ENCODE measurements around the gene ISOC1.

DNA sequence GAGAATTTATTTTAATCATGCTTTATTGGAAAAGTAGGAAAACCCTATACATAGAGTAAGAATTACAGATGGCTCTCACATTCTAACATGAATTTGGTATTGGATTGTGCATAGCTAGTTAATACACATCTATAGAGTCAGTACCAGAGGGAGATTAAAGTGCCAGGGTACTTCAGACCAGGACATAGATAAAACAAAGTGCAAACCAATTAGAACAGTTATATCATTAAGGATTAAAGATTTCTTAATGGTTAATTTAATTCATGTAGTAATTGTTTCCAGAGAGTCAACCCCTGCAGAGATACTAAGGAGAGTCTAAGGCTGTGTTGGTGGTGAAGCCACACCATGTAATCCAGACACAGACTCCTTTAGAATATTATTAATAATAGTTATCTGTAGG is 8.8 kb downstream of the ISOC1 start:
- TF ChIP-seq, protein P1, sequence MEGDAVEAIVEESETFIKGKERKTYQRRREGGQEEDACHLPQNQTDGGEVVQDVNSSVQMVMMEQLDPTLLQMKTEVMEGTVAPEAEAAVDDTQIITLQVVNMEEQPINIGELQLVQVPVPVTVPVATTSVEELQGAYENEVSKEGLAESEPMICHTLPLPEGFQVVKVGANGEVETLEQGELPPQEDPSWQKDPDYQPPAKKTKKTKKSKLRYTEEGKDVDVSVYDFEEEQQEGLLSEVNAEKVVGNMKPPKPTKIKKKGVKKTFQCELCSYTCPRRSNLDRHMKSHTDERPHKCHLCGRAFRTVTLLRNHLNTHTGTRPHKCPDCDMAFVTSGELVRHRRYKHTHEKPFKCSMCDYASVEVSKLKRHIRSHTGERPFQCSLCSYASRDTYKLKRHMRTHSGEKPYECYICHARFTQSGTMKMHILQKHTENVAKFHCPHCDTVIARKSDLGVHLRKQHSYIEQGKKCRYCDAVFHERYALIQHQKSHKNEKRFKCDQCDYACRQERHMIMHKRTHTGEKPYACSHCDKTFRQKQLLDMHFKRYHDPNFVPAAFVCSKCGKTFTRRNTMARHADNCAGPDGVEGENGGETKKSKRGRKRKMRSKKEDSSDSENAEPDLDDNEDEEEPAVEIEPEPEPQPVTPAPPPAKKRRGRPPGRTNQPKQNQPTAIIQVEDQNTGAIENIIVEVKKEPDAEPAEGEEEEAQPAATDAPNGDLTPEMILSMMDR (IDR thresholded peaks at IDR 0.05; ENCODE audit: poor library complexity, severe bottlenecking), result no peak
- no peak for TF ChIP-seq EZH2 (IDR thresholded peaks at IDR 0.05; ENCODE audit: borderline replicate concordance, insufficient read depth, low read length, poor library complexity, severe bottlenecking)
- no peak for TF ChIP-seq POLR2AphosphoS5 (IDR thresholded peaks at IDR 0.05)
- no peak for TF ChIP-seq EP300 (conservative IDR thresholded peaks at IDR 0.05; ENCODE audit: poor library complexity, severe bottlenecking)
- TF ChIP-seq RAD21 (conservative IDR thresholded peaks at IDR 0.05), result no peak

Data from neural cell (in vitro differentiated cells).